Ovary (tissue), 9 donors: Measurements from ENCODE around the gene TP53I13. TPM values are rescaled to one million over a fixed set of nuclear protein-coding genes. Genes with fewer than 3 reads are reported as not detected.

ENCODE experiments used
- DNase-seq, 5 donors: peaks; one replicate each; pipeline ENCODE4 v3.0.0-alpha.2; 2019 to 2020
- H3K27ac ChIP-seq, 2 donors: fragments of 200-600 bp; one replicate each; pipeline versions ENCODE4 v1.5.1 to v1.8.0; 2019 to 2022
- H3K27me3 ChIP-seq: fragments of 200-600 bp; one replicate; pipeline ENCODE4 v1.8.0; 2022
- H3K36me3 ChIP-seq: fragments of 200-600 bp; sonication (generic); one replicate; pipeline ENCODE4 v1.5.1; 2019
- H3K4me1 ChIP-seq: one replicate; pipeline ENCODE4 v1.8.1; 2013; ENCODE audit warnings: mild to moderate bottlenecking, moderate library complexity; ENCODE audit not compliant: insufficient read depth
- H3K4me3 ChIP-seq: fragments of 200-600 bp; sonication (generic); one replicate; pipeline ENCODE4 v1.5.1; 2017
- H3K9me3 ChIP-seq, 2 donors: fragments of 200-600 bp in 1 of 2; sonication (generic) in 1 of 2; one replicate each; pipeline versions ENCODE4 v1.5.1 to v1.8.1; 2013 to 2019; ENCODE audit warnings: mild to moderate bottlenecking in 1 of 2, moderate library complexity in 1 of 2
- EP300 ChIP-seq: sonication (generic); formaldehyde crosslinking; IDR thresholded peaks from one replicate; pipeline ENCODE4 v1.6.1; 2017; ENCODE audit warnings: antibody characterized with exemption
- POLR2A ChIP-seq: fragments of 450-650 bp; IDR thresholded peaks from one replicate; pipeline ENCODE4 v1.6.1; 2017; ENCODE audit warnings: antibody characterized with exemption, mild to moderate bottlenecking, moderate library complexity
- WGBS, 3 donors: extraction: QIAGEN DNeasy Blood & Tissue Kit in 1 of 3; methylation state at CpG; one replicate each; pipeline versions ENCODE4 v1.1.5 to v1.1.7; 2013 to 2017; 5-methylcytosine and 5-hydroxymethylcytosine counted together
- intact Hi-C, 4 donors: fragments of 100-400 bp; cut with DNase I; formaldehyde crosslinking; loops; one replicate each; pipeline versions ENCODE4 v1.11.0 to v1.15.1; 2022 to 2023
- polyA plus RNA-seq, 2 donors: library from polyadenylated mRNA; stranded (reverse); fragments of 200-250 nt in 1 of 2; fragments of 350-450 nt in 1 of 2; fragmentation: Illumina TruSeq in 1 of 2; extraction: RNeasy Lipid Tissue Mini Kit (QIAGEN cat#74804) in 1 of 2; gene quantifications; one replicate each; pipeline ENCODE4 v1.2.3, GENCODE V29; 2013 to 2014
- total RNA-seq, 7 donors: library from RNA; depleted of rRNA in 2 of 7; stranded (reverse); fragments of >200 nt in 2 of 7; fragmentation: NEBNext Ultra II Directional in 3 of 7; extraction: Animal tissue kit (Norgen Biotek cat#: 25700) in 3 of 7; gene quantifications; one replicate each; pipeline versions ENCODE4 v1.1.0 to v1.2.4, GENCODE V29; 2016 to 2023
- TF ChIP-seq, protein P1 (sequence below), 3 donors: fragments of 450-650 bp in 2 of 3; fragments of 200-600 bp in 1 of 3; IDR thresholded peaks; one replicate each; pipeline versions ENCODE4 v1.5.1 to v1.8.0; 2016 to 2022; ENCODE audit warnings: antibody characterized with exemption in 3 of 3, mild to moderate bottlenecking in 1 of 3
- donor health status: DM: no; HTN: no; CAD: no; lungs with moderate emphysema.
- donor health status: DM: no; HTN: no; CAD: no.
- donor health status: Bipolar disorder and iron deficiency.
- donor health status: DM: yes; HTN: yes; CAD: no.
- donor health status: DM: no; HTN: no; CAD: no.
- donor health status: DM: yes; HTN: yes; CAD: no.

The TP53I13 gene
- total and polyA plus RNA-seq, 9 donors: 2.2 to 49.5 (median 41.3) TPM

DNA sequence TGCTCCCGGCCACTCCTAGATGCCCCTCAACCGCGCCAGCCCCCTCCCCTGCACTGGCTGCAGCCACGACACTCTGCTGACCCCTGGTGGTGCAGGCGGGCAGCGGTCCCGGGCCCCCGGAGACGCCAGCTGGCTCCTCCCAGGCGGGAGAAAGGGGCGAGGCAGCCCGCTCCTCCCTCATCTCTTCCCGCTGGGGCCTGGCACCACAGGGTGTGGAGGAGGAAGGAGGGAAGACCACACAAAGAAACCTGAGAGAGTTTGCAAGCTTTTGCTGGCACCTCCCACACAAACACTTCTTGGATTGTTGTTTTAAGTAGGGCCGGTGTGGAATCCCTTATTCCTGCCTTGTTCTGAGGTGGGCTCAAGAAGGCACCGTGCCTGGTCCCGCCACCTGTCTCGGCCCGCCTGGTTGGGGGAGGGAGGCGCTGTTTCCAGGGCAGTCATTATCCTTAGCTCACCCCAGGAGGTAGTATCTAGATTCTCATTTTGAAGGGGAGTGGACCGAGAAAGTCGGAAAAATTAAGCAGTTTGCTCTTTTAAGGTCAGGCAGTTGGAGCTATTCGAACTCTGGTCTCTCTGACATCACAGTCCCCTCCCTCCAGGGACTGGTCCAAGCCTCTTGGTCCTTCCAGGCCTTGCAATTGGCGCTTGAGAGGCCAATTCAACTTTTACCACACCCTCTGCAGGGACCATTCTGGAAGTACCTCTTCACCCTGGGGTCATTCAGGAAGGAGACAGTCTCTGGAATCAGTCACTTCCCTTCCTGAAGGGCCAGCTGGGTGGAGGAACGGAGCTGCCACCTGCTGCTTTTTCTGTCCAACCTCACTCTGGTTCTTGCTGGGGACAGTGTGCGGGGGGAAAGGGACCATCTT is 23.5 kb downstream of the TP53I13 start:
- intact Hi-C loops: no loop called here
- no peaks in the 10 kb centered on the region for H3K27me3 ChIP-seq
- TF ChIP-seq POLR2A (no peak), EP300 (no peak)
- TF ChIP-seq, protein P1, sequence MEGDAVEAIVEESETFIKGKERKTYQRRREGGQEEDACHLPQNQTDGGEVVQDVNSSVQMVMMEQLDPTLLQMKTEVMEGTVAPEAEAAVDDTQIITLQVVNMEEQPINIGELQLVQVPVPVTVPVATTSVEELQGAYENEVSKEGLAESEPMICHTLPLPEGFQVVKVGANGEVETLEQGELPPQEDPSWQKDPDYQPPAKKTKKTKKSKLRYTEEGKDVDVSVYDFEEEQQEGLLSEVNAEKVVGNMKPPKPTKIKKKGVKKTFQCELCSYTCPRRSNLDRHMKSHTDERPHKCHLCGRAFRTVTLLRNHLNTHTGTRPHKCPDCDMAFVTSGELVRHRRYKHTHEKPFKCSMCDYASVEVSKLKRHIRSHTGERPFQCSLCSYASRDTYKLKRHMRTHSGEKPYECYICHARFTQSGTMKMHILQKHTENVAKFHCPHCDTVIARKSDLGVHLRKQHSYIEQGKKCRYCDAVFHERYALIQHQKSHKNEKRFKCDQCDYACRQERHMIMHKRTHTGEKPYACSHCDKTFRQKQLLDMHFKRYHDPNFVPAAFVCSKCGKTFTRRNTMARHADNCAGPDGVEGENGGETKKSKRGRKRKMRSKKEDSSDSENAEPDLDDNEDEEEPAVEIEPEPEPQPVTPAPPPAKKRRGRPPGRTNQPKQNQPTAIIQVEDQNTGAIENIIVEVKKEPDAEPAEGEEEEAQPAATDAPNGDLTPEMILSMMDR (IDR thresholded peaks at IDR 0.05): peak; percentile 91 to 96 (median 93)
- peak overlapping the region; percentile 49 to 50 for H3K27ac ChIP-seq
- DNase-seq: peak; percentile 86 to 94 (median 93)
- no peaks in the 10 kb centered on the region for H3K36me3 ChIP-seq
- 8 to 11% (median 9%) methylated on average over 25 of the region's 25 CpGs for WGBS, 3 donors
- H3K4me3 ChIP-seq: peak overlapping the region; percentile 28
- H3K4me1 ChIP-seq: peaks cover 35% of the 10 kb centered on the region
- H3K9me3 ChIP-seq: no peaks in the 10 kb centered on the region

DNA sequence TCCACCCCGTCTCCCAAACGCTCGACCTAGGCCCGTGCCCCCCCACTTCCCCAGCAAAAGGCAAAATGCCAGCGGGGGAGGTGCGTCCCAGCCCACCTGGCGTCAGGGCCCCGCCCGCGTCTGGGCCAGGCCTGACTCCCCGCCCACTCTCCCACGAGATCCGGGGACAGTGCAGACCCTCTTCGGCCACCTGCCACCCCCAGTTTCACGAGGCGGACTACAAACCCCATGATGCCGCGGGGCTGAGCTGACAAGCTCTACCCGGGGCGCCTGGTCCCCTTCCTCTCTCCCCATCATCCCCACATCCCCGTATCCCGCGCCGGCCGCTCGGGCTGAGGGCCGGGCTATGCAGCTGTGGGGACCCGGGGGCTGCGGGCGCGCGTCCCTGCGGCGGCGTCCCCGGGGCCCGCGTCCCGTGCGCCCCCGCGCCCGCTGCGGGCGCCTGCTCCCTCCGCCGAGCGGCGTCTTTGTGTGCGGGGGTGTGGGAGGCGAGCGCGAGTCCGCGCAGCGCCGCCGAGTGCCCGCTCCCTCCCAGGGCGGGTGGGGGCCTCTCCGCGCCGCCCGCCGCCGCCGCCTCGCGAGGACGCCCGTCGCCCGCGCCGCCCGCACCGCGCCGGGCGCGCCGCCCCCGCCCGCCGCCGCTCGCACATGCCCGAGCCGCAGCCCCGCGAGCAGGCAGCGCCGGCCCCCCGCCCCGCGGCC is 24.5 kb downstream of the TP53I13 start, which contains the start of gene ANKRD13B:
Gene ANKRD13B, plus strand, starts transcription at position 283 of the 702 bp plus-strand sequence. CDS start 490 bp downstream, outside the sequence.
- DNase-seq: peak; percentile 49 to 76 (median 73)
- Histone ChIP-seq H3K27ac (peak within 1 kb of the TSS; percentile 49 to 50), H3K4me3 (peak within 1 kb of the TSS; percentile 67), H3K4me1 (peaks cover 34% of the 10 kb centered on the region), H3K9me3 (no peaks in the 10 kb centered on the region), H3K27me3 (no peaks in the 10 kb centered on the region), H3K36me3 (no peaks in the 10 kb centered on the region)
- intact Hi-C loops: no loop called here
- 0 to 1% (median 0%) methylated on average over 27 to 92 of the region's 96 CpGs for whole genome bisulfite sequencing, 3 donors
- TF ChIP-seq, protein P1 (IDR thresholded peaks at IDR 0.05): no peak

DNA sequence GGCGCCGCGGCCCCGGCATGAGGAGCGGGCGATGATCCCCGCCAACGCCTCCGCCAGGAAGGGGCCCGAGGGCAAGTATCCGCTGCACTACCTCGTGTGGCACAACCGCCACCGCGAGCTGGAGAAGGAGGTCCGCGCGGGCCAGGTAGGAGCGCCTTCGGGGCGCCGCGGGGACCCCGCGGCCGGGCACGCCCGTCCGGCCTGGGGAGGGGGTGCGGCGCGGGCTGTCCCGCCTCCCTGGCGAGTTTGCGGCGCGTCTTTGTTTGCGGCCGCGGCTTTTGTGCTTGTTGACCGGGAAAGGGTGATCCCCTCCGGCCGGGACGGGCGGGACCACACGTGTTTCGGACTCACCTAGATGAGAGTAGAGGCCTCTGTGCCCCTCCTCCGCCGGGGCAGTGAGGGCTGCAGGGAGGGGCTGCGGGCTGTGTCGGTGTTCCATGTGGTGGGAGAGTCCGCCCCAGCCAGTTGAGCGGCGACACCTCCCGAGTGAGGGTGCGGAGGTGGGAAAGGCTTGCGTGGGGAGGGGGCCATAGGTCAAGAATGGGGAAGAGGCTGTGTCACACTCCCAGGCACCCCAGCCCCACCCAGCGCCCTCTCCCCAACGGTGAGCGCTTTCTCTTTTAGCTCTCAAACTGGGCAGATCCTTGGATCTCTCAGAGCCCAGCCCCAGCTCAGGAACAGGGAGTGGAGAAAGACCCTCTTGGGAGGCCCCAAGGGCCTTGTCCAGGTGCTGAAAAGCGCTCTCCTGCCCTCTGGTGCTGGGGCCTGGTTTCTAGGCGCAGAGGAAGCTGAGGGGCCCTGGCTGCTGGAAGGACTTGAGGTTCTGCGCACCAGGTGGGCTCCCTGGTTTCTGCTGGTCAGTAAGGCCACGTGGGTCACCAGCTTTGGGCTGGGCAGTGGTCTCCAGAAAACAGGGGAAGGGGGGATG is 25.4 kb downstream of the TP53I13 start:
- DNase-seq: peak in 4 of 5 donors; percentile 25 to 57 (median 48)
- WGBS, 3 donors: 7 to 8% (median 7%) methylated on average over 48 to 64 of the region's 64 CpGs
- Histone ChIP-seq H3K27ac (no peak overlapping the region), H3K4me3 (peak overlapping the region; percentile 44), H3K36me3 (no peaks in the 10 kb centered on the region), H3K27me3 (no peaks in the 10 kb centered on the region), H3K4me1 (peaks cover 33% of the 10 kb centered on the region), H3K9me3 (no peaks in the 10 kb centered on the region)
- intact Hi-C loops: no loop called here
- TF ChIP-seq, protein P1 (IDR thresholded peaks at IDR 0.05): no peak
- TF ChIP-seq EP300: no peak
- TF ChIP-seq POLR2A: no peak
